ENCODE data around the gene AKR1C3. TPM values are rescaled to one million over a fixed set of nuclear protein-coding genes. Genes with fewer than 3 reads are reported as not detected.
"Not testable (repeated sequence)": the region's sequence is repeated elsewhere in the genome, so short reads cannot be mapped to it uniquely, and the experiment has no call there.

The AKR1C3 gene
- total RNA-seq, 1 donor from 2014 or later, result 9.5 TPM

DNA sequence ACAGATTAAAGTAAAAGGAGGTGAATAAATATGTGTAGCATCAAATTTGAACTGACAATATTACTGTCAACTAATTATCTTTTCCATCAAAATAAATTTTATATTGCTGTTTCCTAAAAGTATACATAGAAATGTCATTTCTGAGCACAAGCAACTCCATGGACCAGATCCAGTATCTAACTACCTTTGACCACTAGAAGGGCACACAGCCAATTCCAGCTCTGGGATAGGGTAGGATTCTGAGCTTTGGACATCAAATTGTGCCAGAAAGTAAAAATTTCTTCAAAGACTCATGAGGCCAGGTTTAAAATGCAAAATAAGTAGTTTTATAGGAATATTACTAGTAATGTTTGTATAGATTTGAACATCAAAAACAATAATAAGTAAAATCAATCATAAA, 29.7 kb downstream of the AKR1C3 start:
- H3K4me3 Mint-ChIP-seq, result no peak overlapping the region
- no peaks in the 10 kb centered on the region for H3K36me3 Mint-ChIP-seq
- H3K27ac Mint-ChIP-seq, result no peak overlapping the region
- H3K9me3 Mint-ChIP-seq, result peaks cover 5% of the 10 kb centered on the region
- DNase-seq (ENCODE audit: extremely low spot score, unreplicated experiment), result no peak
- TF ChIP-seq, protein P1, sequence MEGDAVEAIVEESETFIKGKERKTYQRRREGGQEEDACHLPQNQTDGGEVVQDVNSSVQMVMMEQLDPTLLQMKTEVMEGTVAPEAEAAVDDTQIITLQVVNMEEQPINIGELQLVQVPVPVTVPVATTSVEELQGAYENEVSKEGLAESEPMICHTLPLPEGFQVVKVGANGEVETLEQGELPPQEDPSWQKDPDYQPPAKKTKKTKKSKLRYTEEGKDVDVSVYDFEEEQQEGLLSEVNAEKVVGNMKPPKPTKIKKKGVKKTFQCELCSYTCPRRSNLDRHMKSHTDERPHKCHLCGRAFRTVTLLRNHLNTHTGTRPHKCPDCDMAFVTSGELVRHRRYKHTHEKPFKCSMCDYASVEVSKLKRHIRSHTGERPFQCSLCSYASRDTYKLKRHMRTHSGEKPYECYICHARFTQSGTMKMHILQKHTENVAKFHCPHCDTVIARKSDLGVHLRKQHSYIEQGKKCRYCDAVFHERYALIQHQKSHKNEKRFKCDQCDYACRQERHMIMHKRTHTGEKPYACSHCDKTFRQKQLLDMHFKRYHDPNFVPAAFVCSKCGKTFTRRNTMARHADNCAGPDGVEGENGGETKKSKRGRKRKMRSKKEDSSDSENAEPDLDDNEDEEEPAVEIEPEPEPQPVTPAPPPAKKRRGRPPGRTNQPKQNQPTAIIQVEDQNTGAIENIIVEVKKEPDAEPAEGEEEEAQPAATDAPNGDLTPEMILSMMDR (conservative IDR thresholded peaks at IDR 0.05), result no peak
- no peaks in the 10 kb centered on the region for H3K4me1 Mint-ChIP-seq (ENCODE audit: unreplicated experiment)
- H3K27me3 Mint-ChIP-seq, result no peaks in the 10 kb centered on the region

DNA sequence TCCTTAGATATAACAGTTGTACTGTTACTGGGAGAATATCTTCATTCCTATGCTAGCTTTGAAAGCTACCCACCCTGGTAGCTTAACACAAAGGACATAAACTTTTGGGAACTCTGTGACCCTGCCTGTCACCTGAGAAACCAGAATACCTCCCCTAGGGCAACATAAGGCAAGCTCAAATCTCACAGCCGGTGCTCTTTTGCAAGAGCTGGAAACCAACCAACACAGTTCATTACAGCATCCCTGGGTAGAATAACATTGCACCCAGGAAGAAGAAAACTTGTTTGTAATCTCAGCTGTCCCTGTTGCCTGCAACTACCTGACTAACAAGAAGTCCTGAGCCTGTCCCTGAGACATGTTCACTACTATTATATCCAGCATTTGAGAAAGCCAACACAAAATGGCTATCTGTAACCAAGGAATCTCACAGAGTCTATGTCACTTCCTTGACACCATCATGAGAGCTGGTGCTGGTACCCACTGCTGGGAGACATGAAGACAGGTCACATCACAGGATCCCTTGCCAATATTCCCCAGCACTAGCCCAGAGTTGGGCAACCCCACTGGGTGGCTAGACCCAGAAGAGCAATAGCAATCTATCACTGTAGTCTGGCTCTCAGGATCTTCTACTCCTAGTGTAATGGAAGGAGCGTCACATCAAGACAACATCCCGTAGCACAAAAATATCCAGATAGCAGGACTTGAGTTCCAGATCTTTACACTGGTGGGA, 31.3 kb downstream of the AKR1C3 start:
- TF ChIP-seq, protein P1 (conservative IDR thresholded peaks at IDR 0.05), result no peak
- no peaks in the 10 kb centered on the region for H3K27me3 Mint-ChIP-seq
- DNase-seq (ENCODE audit: extremely low spot score, unreplicated experiment), result no peak
- H3K9me3 Mint-ChIP-seq, result peaks cover under 1% of the 10 kb centered on the region
- H3K4me1 Mint-ChIP-seq (ENCODE audit: unreplicated experiment), result no peaks in the 10 kb centered on the region
- no peak overlapping the region for H3K27ac Mint-ChIP-seq
- no peak overlapping the region for H3K4me3 Mint-ChIP-seq
- no peaks in the 10 kb centered on the region for H3K36me3 Mint-ChIP-seq

DNA sequence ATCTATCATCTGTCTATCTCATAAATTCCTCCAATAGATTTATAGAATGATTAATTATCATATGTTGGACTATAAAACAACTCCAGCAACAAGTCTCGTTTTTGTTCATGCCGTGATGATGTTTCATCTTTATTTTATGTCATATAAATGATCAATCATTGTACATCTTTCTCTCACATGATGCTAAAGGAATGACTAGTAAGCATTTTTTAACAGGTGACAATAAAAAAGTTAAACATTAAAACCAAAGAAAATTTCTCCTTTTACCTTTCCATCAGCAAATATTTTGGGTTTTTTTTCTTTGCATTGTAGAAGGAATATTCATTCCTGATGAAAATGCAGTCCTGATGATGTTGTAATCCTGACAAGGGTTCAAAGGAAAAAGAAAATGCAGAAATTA, 41.4 kb downstream of the AKR1C3 start:
- H3K27me3 Mint-ChIP-seq, result no peaks in the 10 kb centered on the region
- TF ChIP-seq, protein P1 (conservative IDR thresholded peaks at IDR 0.05), result no peak
- H3K4me1 Mint-ChIP-seq (ENCODE audit: unreplicated experiment), result no peaks in the 10 kb centered on the region
- H3K36me3 Mint-ChIP-seq, result no peaks in the 10 kb centered on the region
- H3K9me3 Mint-ChIP-seq, result peaks cover 9% of the 10 kb centered on the region
- no peak overlapping the region for H3K27ac Mint-ChIP-seq
- no peak for DNase-seq (ENCODE audit: extremely low spot score, unreplicated experiment)
- H3K4me3 Mint-ChIP-seq, result no peak overlapping the region

DNA sequence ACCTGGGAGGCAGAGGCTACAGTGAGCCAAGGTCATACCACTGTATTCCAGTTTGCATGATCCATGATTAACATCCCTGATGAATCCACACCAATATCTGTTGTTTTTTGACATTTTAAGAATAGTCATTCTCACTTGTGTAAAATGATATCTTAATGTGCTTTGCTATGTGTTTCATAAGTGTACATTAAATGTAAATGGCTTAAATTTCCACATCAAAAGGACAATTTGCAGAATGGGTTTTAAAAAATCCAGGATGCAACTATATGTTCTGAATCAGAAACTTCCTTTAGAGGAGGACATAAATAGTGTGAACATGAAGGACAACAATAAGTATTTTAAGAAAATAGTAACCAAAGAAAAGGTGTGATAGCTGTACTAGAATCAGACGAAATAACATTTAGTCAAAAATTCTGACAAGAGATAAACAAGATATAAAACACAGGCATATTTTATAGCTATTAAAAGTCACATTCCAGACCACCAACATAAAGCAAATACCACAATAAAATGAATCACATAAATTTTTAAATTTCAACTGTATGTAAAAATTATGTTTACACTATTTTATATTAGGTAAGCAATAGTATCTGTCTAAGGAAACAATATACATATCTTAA, 42.4 kb downstream of the AKR1C3 start:
- Mint-ChIP-seq H3K4me1 (ENCODE audit: unreplicated experiment) (no peaks in the 10 kb centered on the region), H3K4me3 (no peak overlapping the region), H3K27ac (no peak overlapping the region), H3K36me3 (no peaks in the 10 kb centered on the region), H3K9me3 (peaks cover 9% of the 10 kb centered on the region), H3K27me3 (no peaks in the 10 kb centered on the region)
- TF ChIP-seq, protein P1 (conservative IDR thresholded peaks at IDR 0.05), result no peak
- no peak for DNase-seq (ENCODE audit: extremely low spot score, unreplicated experiment)

DNA sequence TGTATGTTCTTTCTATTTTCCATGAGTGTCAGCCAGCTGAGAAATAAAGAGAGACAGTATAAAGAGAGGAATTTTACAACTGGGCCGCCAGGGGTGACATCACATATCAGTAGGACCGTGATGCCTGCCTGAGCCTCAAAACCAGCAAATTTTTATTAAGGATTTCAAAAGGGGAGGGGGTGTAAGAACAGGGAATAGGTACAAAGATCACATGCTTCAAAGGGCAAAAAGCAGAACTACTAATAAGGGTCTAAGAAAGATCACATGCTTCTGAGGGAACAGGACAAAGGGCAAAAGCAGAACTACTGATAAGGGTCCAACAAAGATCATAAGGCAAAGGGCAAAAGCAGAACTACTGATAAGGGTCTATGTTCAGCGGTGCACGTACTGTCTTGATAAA, 43.5 kb downstream of the AKR1C3 start:
- not testable (repeated sequence) for H3K4me1 Mint-ChIP-seq (ENCODE audit: unreplicated experiment)

DNA sequence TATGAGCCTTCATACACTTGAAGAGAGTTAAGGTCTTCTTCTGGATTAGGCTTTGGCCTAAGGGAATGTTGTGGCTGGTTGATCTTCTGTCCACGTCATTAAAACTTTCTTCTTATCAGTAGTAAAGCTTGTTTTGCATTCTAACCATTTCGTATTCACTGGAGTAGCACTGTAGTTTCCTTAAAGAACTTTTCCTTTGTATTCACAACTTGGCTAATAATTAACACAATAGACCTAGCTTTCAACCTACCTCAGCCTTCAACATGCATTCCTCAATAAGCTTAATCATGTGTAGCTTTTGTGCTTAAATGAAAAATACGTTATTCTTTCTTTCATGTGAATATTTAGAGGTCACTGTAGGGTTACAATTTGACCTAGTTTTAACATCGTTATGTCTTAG, 48.0 kb downstream of the AKR1C3 start:
- Mint-ChIP-seq H3K27me3 (no peaks in the 10 kb centered on the region), H3K9me3 (peaks cover 18% of the 10 kb centered on the region), H3K36me3 (no peaks in the 10 kb centered on the region), H3K27ac (no peak overlapping the region), H3K4me1 (ENCODE audit: unreplicated experiment) (no peaks in the 10 kb centered on the region), H3K4me3 (no peak overlapping the region)
- no peak for DNase-seq (ENCODE audit: extremely low spot score, unreplicated experiment)
- TF ChIP-seq, protein P1 (conservative IDR thresholded peaks at IDR 0.05), result no peak

More for the DNA sequence above, 43.5 kb downstream of the AKR1C3 start:
- DNase-seq (ENCODE audit: extremely low spot score, unreplicated experiment); H3K27ac Mint-ChIP-seq; H3K27me3 Mint-ChIP-seq; H3K36me3 Mint-ChIP-seq; H3K4me3 Mint-ChIP-seq: not testable (repeated sequence)
- peaks cover 15% of the 10 kb centered on the region for H3K9me3 Mint-ChIP-seq
